ENCODE results near the gene NRXN2.

GRCh38 chr11:64724863-64725532 is 2.0 kb upstream of the NRXN2 start:
- no peak for TF ChIP-seq CTCF (IDR thresholded peaks at IDR 0.05; ENCODE audit: low read length)
- no peak for TF ChIP-seq EZH2 (IDR thresholded peaks at IDR 0.05; ENCODE audit: borderline replicate concordance, low read length)
